Dedifferentiated amniotic fluid mesenchymal stem cell (primary cell): ENCODE results near the gene SLC35F6.

Experiments
- DNase-seq: peaks from one replicate; pipeline ENCODE4 v3.0.0-alpha.2; 2016; ENCODE audit errors: extremely low spot score

The SLC35F6 gene

DNA sequence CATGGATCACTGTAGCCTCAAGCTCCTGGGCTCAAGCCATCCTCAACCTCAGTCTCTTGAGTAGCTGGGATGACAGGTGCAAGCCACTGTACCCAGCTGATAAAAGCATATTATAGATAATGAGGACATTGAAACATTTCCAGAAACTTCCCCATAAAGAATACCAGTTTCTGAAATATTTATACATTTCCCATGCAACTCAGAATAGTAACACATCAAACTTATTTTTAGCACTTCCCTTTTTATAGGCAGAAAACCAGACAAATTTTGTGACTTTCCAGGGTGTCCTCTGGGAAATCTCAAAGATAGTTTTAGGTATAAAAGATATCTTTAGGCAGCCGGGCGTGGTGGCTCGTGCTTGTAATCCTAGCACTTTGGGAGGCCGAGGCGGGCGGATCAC, 58.8 kb downstream of the SLC35F6 start:
- DNase-seq, result no peak
